Transverse colon (tissue), 4 donors: Measurements from ENCODE around the gene CENPF. TPM values are rescaled to one million over a fixed set of nuclear protein-coding genes. Genes with fewer than 3 reads are reported as not detected.

Experiments
- DNase-seq: peaks from one replicate; pipeline ENCODE4 v3.0.0-alpha.2; 2019
- H3K27ac ChIP-seq, 4 donors: fragments of 200-600 bp; sonication (generic); 2 replicates each; pipeline ENCODE4 v1.5.1; 2016 to 2018; ENCODE audit warnings: inconsistent platforms in 4 of 4
- H3K27me3 ChIP-seq: fragments of 200-600 bp; sonication (generic); 2 replicates; pipeline ENCODE4 v1.5.1; 2017; ENCODE audit warnings: inconsistent platforms
- H3K36me3 ChIP-seq, 4 donors: fragments of 200-600 bp; sonication (generic); 2 replicates each; pipeline ENCODE4 v1.5.1; 2017 to 2019; ENCODE audit warnings: inconsistent platforms in 4 of 4
- H3K4me1 ChIP-seq, 4 donors: fragments of 200-600 bp; sonication (generic); 2 replicates each; pipeline ENCODE4 v1.5.1; 2017 to 2020; ENCODE audit warnings: inconsistent platforms in 4 of 4
- H3K4me3 ChIP-seq, 4 donors: fragments of 200-600 bp; sonication (generic); 1 replicate in 1 of 4; 2 replicates in 3 of 4; pipeline versions ENCODE4 v1.5.1 to v1.6.1; 2017 to 2019; ENCODE audit warnings: inconsistent platforms in 4 of 4
- H3K9me3 ChIP-seq, 2 donors: fragments of 200-600 bp; sonication (generic); 2 replicates each; pipeline ENCODE4 v1.5.1; 2017 to 2019; ENCODE audit warnings: inconsistent platforms in 2 of 2
- CTCF ChIP-seq, 5 experiments: fragments of 200-600 bp in 3 of 5; fragments of 450-650 bp in 2 of 5; sonication (generic) in 3 of 5; IDR thresholded peaks; 1 replicate in 2 of 5; 2 replicates in 3 of 5; pipeline ENCODE4 v1.5.1; 2016 to 2017; ENCODE audit warnings: antibody characterized with exemption in 5 of 5, inconsistent platforms in 3 of 5, mild to moderate bottlenecking in 2 of 5, moderate library complexity in 1 of 5
- EP300 ChIP-seq: sonication (generic); formaldehyde crosslinking; IDR thresholded peaks from one replicate; pipeline ENCODE4 v1.6.1; 2017; ENCODE audit warnings: antibody characterized with exemption, low read depth
- POLR2A ChIP-seq: fragments of 450-650 bp; IDR thresholded peaks from one replicate; pipeline ENCODE4 v1.6.1; 2016; ENCODE audit warnings: antibody characterized with exemption, mild to moderate bottlenecking, moderate library complexity
- POLR2AphosphoS5 ChIP-seq, 3 donors: sonication (generic); formaldehyde crosslinking; IDR thresholded peaks; one replicate each; pipeline ENCODE4 v1.6.1; 2016; ENCODE audit warnings: antibody characterized with exemption in 3 of 3
- WGBS, 2 donors: methylation state at CpG; one replicate each; pipeline ENCODE4 v1.1.5; 2018; ENCODE audit warnings: low coverage in 1 of 2; 5-methylcytosine and 5-hydroxymethylcytosine counted together
- in situ Hi-C, 4 donors: fragments of 200-750 bp; cut with MboI; loops; one replicate each; pipeline versions ENCODE4 v1.15.0 to v1.15.1; 2017; ENCODE audit warnings: low sequenced_read_pairs in 3 of 4, low pct_ligation_motif_present in 1 of 4, low pct_unique_long_range_greater_than_20kb in 1 of 4
- intact Hi-C: fragments of 100-400 bp; cut with DNase I; formaldehyde crosslinking; loops from one replicate; pipeline ENCODE4 v1.15.1; 2023; ENCODE audit warnings: low total_unique reads
- total RNA-seq, 4 donors: library from RNA; depleted of rRNA; stranded (reverse); fragments of >200 nt; gene quantifications; one replicate each; pipeline ENCODE4 v1.1.0, GENCODE V29; 2016

CENPF gene
- total RNA-seq, 4 donors from 2014 or later, result 1.5 to 49.8 (median 3.4) TPM

- no peaks in the 10 kb centered on the region for H3K36me3 ChIP-seq
- no peak overlapping the region for H3K4me3 ChIP-seq
- in situ Hi-C loops (loop anchor here in 1 of 4 donors (25.0 kb wide), 1 partner anchor 872 kb away; no protein-coding TSS in a partner anchor), intact Hi-C loops (no loop called here)
- no peaks in the 10 kb centered on the region for H3K4me1 ChIP-seq
- H3K9me3 ChIP-seq, result no peaks in the 10 kb centered on the region
- DNase-seq, result no peak
- no peak overlapping the region for H3K27ac ChIP-seq
- H3K27me3 ChIP-seq, result no peaks in the 10 kb centered on the region
- 84 to 92% methylated on average over 4 to 6 of the region's 6 CpGs for WGBS, 2 donors
- TF ChIP-seq EP300, result no peak
- TF ChIP-seq POLR2A, result no peak
- TF ChIP-seq POLR2AphosphoS5 (IDR thresholded peaks at IDR 0.05), result no peak
Measured at GRCh38 chr1:214640431-214641213, 37.6 kb downstream of the CENPF start.

- Histone ChIP-seq H3K36me3 (no peaks in the 10 kb centered on the region), H3K9me3 (no peaks in the 10 kb centered on the region), H3K4me1 (no peaks in the 10 kb centered on the region), H3K27me3 (no peaks in the 10 kb centered on the region), H3K4me3 (no peak overlapping the region), H3K27ac (no peak overlapping the region)
- in situ Hi-C loops, result loop anchor here in 1 of 4 donors (25.0 kb wide), 1 partner anchor 871 kb away; no protein-coding TSS in a partner anchor
- intact Hi-C loops, result no loop called here
- WGBS, 2 donors, result 62 to 94% methylated on average over 2 of the region's 2 CpGs
- TF ChIP-seq CTCF (IDR thresholded peaks at IDR 0.05), result no peak
- no peak for TF ChIP-seq EP300
- TF ChIP-seq POLR2A, result no peak
- TF ChIP-seq POLR2AphosphoS5 (IDR thresholded peaks at IDR 0.05), result no peak
- no peak for DNase-seq
Measured at GRCh38 chr1:214641214-214641895, 38.4 kb downstream of the CENPF start.

GRCh38 chr1:214643030-214643429 lies 40.0 kb downstream of the CENPF start:
- in situ Hi-C loops, result loop anchor here in 1 of 4 donors (25.0 kb wide), 1 partner anchor 869 kb away; no protein-coding TSS in a partner anchor
- no peak for DNase-seq
- Histone ChIP-seq H3K36me3 (no peaks in the 10 kb centered on the region), H3K9me3 (no peaks in the 10 kb centered on the region), H3K27ac (no peak overlapping the region), H3K27me3 (no peaks in the 10 kb centered on the region), H3K4me1 (no peaks in the 10 kb centered on the region), H3K4me3 (no peak overlapping the region)
- intact Hi-C loops, result no loop called here
- 94 to 98% methylated on average over 7 to 8 of the region's 8 CpGs for WGBS, 2 donors
- no peak for TF ChIP-seq CTCF (IDR thresholded peaks at IDR 0.05)
- TF ChIP-seq POLR2AphosphoS5 (IDR thresholded peaks at IDR 0.05), result no peak
- TF ChIP-seq POLR2A, result no peak
- TF ChIP-seq EP300, result no peak

GRCh38 chr1:214645712-214646111 lies 42.7 kb downstream of the CENPF start:
- Histone ChIP-seq H3K9me3 (no peaks in the 10 kb centered on the region), H3K27me3 (no peaks in the 10 kb centered on the region), H3K4me3 (no peak overlapping the region), H3K36me3 (no peaks in the 10 kb centered on the region), H3K27ac (no peak overlapping the region), H3K4me1 (no peaks in the 10 kb centered on the region)
- DNase-seq, result no peak
- in situ Hi-C loops (loop anchor here in 1 of 4 donors (25.0 kb wide), 1 partner anchor 867 kb away; no protein-coding TSS in a partner anchor), intact Hi-C loops (no loop called here)
- TF ChIP-seq POLR2A, result no peak
- no peak for TF ChIP-seq CTCF (IDR thresholded peaks at IDR 0.05)
- no peak for TF ChIP-seq EP300
- TF ChIP-seq POLR2AphosphoS5 (IDR thresholded peaks at IDR 0.05), result no peak
- WGBS, 2 donors, result 87 to 98% methylated on average over 10 of the region's 10 CpGs
